Measurements from ENCODE around the gene LYZL1.

DNA sequence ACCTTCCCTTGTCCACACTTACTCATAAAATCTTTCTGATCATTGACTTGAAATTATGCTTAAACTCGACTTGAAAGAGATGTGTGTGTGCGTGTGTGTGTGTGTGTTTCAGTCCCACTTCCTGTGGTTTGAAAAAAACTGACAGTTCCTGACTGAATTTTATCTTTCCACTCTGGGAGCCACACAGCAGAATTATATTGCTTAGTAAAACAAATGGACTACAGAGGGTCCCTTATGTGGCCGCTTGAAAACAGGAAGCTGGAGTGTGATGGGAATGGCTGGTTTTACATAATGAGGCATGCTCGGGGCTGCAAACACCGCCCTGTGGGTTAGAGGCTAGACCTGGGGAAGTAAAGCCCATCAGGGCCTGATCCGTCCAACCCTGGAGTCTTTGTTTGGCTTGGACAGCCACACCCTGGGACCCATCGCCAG, 54.8 kb downstream of the LYZL1 start:
- TF ChIP-seq POLR2A (IDR thresholded peaks at IDR 0.05; ENCODE audit: low read depth, low read length) (no peak), POLR2AphosphoS5 (IDR thresholded peaks at IDR 0.05; ENCODE audit: low read depth, low read length) (no peak)
